H1 (cell line): Measurements from ENCODE around the gene MYO7B.

Source experiments
- EZH2 ChIP-seq: fragments of 200-600 bp; sonication (generic); IDR thresholded peaks from 2 replicates; pipeline ENCODE4 v1.7.1; 2012; ENCODE audit warnings: low read depth, mild to moderate bottlenecking, moderate library complexity, low read length, inconsistent platforms; ENCODE audit not compliant: severe bottlenecking
- GTF2F1 ChIP-seq: IDR thresholded peaks from 2 replicates; pipeline ENCODE4 v1.6.1; 2012; ENCODE audit warnings: low read depth, low read length, improper control_type of control experiment, borderline replicate concordance
- PHF8 ChIP-seq: fragments of 200-600 bp; sonication (generic); conservative IDR thresholded peaks from 2 replicates; pipeline ENCODE4 v1.7.1; 2012; ENCODE audit warnings: low read depth, mild to moderate bottlenecking, inconsistent platforms, low read length, moderate library complexity
- RAD21 ChIP-seq, 2 experiments: IDR thresholded peaks in 1 of 2; conservative IDR thresholded peaks in 1 of 2; 2 replicates each; pipeline ENCODE4 v1.6.1; 2011; ENCODE audit warnings: low read depth in 2 of 2, low read length in 2 of 2, improper control_type of control experiment in 1 of 2, inconsistent platforms in 1 of 2, mild to moderate bottlenecking in 1 of 2, moderate library complexity in 1 of 2
- SAP30 ChIP-seq: fragments of 300-600 bp; sonication (generic); IDR thresholded peaks from 2 replicates; pipeline ENCODE4 v1.7.1; 2012; ENCODE audit warnings: low read length, moderate library complexity, mild to moderate bottlenecking, inconsistent platforms; ENCODE audit not compliant: insufficient read depth, insufficient replicate concordance
- YY1 ChIP-seq: IDR thresholded peaks from 2 replicates; pipeline ENCODE4 v1.6.1; 2011; ENCODE audit warnings: low read depth, mild to moderate bottlenecking, low read length
- TF ChIP-seq, protein P1 (sequence below), 3 experiments: IDR thresholded peaks; 1 replicate in 2 of 3; 2 replicates in 1 of 3; pipeline versions ENCODE4 v1.5.1 to v1.6.1; 2011; ENCODE audit warnings: low read length in 3 of 3, mild to moderate bottlenecking in 3 of 3, inconsistent platforms in 2 of 3, low read depth in 1 of 3, moderate library complexity in 1 of 3; ENCODE audit not compliant: insufficient read depth in 1 of 3; ENCODE audit errors: control extremely low read depth in 1 of 3

GRCh38 chr2:127504552-127505430 lies 30.7 kb upstream of the MYO7B start:
- TF ChIP-seq YY1 (no peak), PHF8 (no peak), EZH2 (no peak), RAD21 (IDR thresholded peaks at IDR 0.05 in 1 of 2, conservative IDR thresholded peaks at IDR 0.05 in 1 of 2; ENCODE audit: low read depth in 2 of 2, low read length in 2 of 2) (no peak), SAP30 (no peak), GTF2F1 (no peak)
- TF ChIP-seq, protein P1, sequence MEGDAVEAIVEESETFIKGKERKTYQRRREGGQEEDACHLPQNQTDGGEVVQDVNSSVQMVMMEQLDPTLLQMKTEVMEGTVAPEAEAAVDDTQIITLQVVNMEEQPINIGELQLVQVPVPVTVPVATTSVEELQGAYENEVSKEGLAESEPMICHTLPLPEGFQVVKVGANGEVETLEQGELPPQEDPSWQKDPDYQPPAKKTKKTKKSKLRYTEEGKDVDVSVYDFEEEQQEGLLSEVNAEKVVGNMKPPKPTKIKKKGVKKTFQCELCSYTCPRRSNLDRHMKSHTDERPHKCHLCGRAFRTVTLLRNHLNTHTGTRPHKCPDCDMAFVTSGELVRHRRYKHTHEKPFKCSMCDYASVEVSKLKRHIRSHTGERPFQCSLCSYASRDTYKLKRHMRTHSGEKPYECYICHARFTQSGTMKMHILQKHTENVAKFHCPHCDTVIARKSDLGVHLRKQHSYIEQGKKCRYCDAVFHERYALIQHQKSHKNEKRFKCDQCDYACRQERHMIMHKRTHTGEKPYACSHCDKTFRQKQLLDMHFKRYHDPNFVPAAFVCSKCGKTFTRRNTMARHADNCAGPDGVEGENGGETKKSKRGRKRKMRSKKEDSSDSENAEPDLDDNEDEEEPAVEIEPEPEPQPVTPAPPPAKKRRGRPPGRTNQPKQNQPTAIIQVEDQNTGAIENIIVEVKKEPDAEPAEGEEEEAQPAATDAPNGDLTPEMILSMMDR (IDR thresholded peaks at IDR 0.05; ENCODE audit: control extremely low read depth in 1 of 3, insufficient read depth in 1 of 3, low read depth in 1 of 3, low read length in 3 of 3), result no peak
